HL-60 (cell line): ENCODE measurements around the gene PAPOLA.
A peak's percentile ranks its signal among the peaks of the same experiment; 100 is the strongest.

ENCODE experiments used
- DNase-seq, 2 experiments: peaks; one replicate each; pipeline ENCODE4 v3.0.0-alpha.2; 2010 to 2020; ENCODE audit warnings: low read depth in 1 of 2, low spot score in 1 of 2
- H3K27ac ChIP-seq: fragments of 250-450 bp; sonication (Bioruptor Pico); replicated peaks from 2 replicates; pipeline ENCODE4 v1.5.1; 2020; ENCODE audit warnings: mild to moderate bottlenecking, moderate library complexity
- H3K27me3 ChIP-seq: fragments of 250-450 bp; sonication (Bioruptor Pico); 2 replicates; pipeline ENCODE4 v1.5.1; 2021; ENCODE audit warnings: mild to moderate bottlenecking, moderate library complexity; ENCODE audit not compliant: insufficient read depth, poor library complexity, severe bottlenecking
- H3K4me3 ChIP-seq: replicated peaks from 2 replicates; pipeline ENCODE4 v1.5.1; 2011; ENCODE audit warnings: mild to moderate bottlenecking, control low read depth, low read length; ENCODE audit not compliant: insufficient read depth
- CTCF ChIP-seq: IDR thresholded peaks from one replicate; pipeline ENCODE4 v1.5.1; 2011; ENCODE audit warnings: low read length, control low read depth, inconsistent platforms; ENCODE audit not compliant: insufficient read depth
- GABPA ChIP-seq: IDR thresholded peaks from 2 replicates; pipeline ENCODE4 v1.6.1; 2012; ENCODE audit warnings: low read depth
- POLR2AphosphoS5 ChIP-seq: IDR thresholded peaks from 2 replicates; pipeline ENCODE4 v1.6.1; 2012; ENCODE audit warnings: low read depth
- REST ChIP-seq: IDR thresholded peaks from 2 replicates; pipeline ENCODE4 v1.6.1; 2012; ENCODE audit warnings: low read depth; ENCODE audit not compliant: insufficient replicate concordance
- SPI1 ChIP-seq: IDR thresholded peaks from 2 replicates; pipeline ENCODE4 v1.6.1; 2012; ENCODE audit warnings: low read depth, mild to moderate bottlenecking, borderline replicate concordance

The PAPOLA gene

GRCh38 chr14:96584199-96584906 lies 82.2 kb downstream of the PAPOLA start:
- peak; percentile 12 to 66 for DNase-seq
- TF ChIP-seq CTCF (peak; percentile 42), POLR2AphosphoS5 (no peak)
- H3K27me3 ChIP-seq = peaks cover 12% of the 10 kb centered on the region
- H3K27ac ChIP-seq = no peak overlapping the region
- H3K4me3 ChIP-seq = no peak overlapping the region

GRCh38 chr14:96584907-96585671 lies 82.9 kb downstream of the PAPOLA start:
- Histone ChIP-seq H3K4me3 (no peak overlapping the region), H3K27ac (no peak overlapping the region), H3K27me3 (peaks cover 12% of the 10 kb centered on the region)
- TF ChIP-seq GABPA (no peak), SPI1 (no peak), POLR2AphosphoS5 (no peak), CTCF (no peak), REST (no peak)
- no peak for DNase-seq

- TF ChIP-seq SPI1 (no peak), GABPA (no peak), CTCF (no peak), POLR2AphosphoS5 (no peak), REST (no peak)
- Histone ChIP-seq H3K27ac (no peak overlapping the region), H3K27me3 (peaks cover 12% of the 10 kb centered on the region), H3K4me3 (no peak overlapping the region)
- no peak for DNase-seq
Observed at GRCh38 chr14:96585672-96586013, 83.5 kb downstream of the PAPOLA start.

- Histone ChIP-seq H3K27me3 (peaks cover 12% of the 10 kb centered on the region), H3K4me3 (no peak overlapping the region), H3K27ac (no peak overlapping the region)
- TF ChIP-seq SPI1 = no peak
- TF ChIP-seq REST = no peak
- no peak for TF ChIP-seq POLR2AphosphoS5
- TF ChIP-seq CTCF = no peak
- no peak for TF ChIP-seq GABPA
- DNase-seq = no peak
Observed at GRCh38 chr14:96586056-96586455, 83.9 kb downstream of the PAPOLA start.
